Tibial nerve (tissue), 4 donors: ENCODE results near the gene RUNX1. TPM values are rescaled to one million over a fixed set of nuclear protein-coding genes. Genes with fewer than 3 reads are reported as not detected.

Experiments used
- DNase-seq, 2 donors: peaks; one replicate each; pipeline ENCODE4 v3.0.0-alpha.2; 2019; ENCODE audit warnings: low spot score in 2 of 2
- H3K27ac ChIP-seq, 4 donors: fragments of 200-600 bp; sonication (generic) in 3 of 4; one replicate each; pipeline ENCODE4 v1.5.1; 2017 to 2019; ENCODE audit warnings: mild to moderate bottlenecking in 1 of 4
- H3K27me3 ChIP-seq, 2 donors: fragments of 200-600 bp; sonication (generic) in 1 of 2; one replicate each; pipeline versions ENCODE4 v1.5.1 to v1.6.0; 2017 to 2019
- H3K36me3 ChIP-seq, 3 donors: fragments of 200-600 bp; sonication (generic); one replicate each; pipeline ENCODE4 v1.5.1; 2018 to 2019
- H3K4me1 ChIP-seq, 4 donors: fragments of 200-600 bp; sonication (generic) in 3 of 4; one replicate each; pipeline ENCODE4 v1.5.1; 2017 to 2019
- H3K4me3 ChIP-seq, 4 donors: fragments of 200-600 bp; sonication (generic) in 3 of 4; one replicate each; pipeline ENCODE4 v1.5.1; 2017 to 2019; ENCODE audit warnings: mild to moderate bottlenecking in 1 of 4, moderate library complexity in 1 of 4
- H3K9me3 ChIP-seq, 4 donors: fragments of 200-600 bp; sonication (generic) in 3 of 4; one replicate each; pipeline ENCODE4 v1.5.1; 2017 to 2019
- EP300 ChIP-seq, 2 donors: sonication (generic); formaldehyde crosslinking; IDR thresholded peaks; one replicate each; pipeline ENCODE4 v1.6.1; 2017; ENCODE audit warnings: antibody characterized with exemption in 2 of 2, mild to moderate bottlenecking in 1 of 2
- POLR2A ChIP-seq, 2 donors: fragments of 450-650 bp; IDR thresholded peaks; one replicate each; pipeline ENCODE4 v1.6.1; 2017; ENCODE audit warnings: antibody characterized with exemption in 2 of 2, mild to moderate bottlenecking in 2 of 2, moderate library complexity in 2 of 2
- WGBS, 2 donors: methylation state at CpG; one replicate each; pipeline ENCODE4 v1.1.5; 2018; 5-methylcytosine and 5-hydroxymethylcytosine counted together
- total RNA-seq, 4 donors: library from RNA; depleted of rRNA; stranded (reverse); fragments of >200 nt; gene quantifications; one replicate each; pipeline ENCODE4 v1.1.0, GENCODE V29; 2016
- TF ChIP-seq, protein P1 (sequence below), 5 experiments: fragments of 200-600 bp in 3 of 5; fragments of 450-650 bp in 2 of 5; sonication (generic) in 3 of 5; IDR thresholded peaks; one replicate each; pipeline ENCODE4 v1.5.1; 2016 to 2019; ENCODE audit warnings: antibody characterized with exemption in 5 of 5, mild to moderate bottlenecking in 3 of 5, moderate library complexity in 2 of 5

Gene RUNX1
- total RNA-seq, 4 donors from 2014 or later = 23.6 to 36.9 (median 26.3) TPM

DNA sequence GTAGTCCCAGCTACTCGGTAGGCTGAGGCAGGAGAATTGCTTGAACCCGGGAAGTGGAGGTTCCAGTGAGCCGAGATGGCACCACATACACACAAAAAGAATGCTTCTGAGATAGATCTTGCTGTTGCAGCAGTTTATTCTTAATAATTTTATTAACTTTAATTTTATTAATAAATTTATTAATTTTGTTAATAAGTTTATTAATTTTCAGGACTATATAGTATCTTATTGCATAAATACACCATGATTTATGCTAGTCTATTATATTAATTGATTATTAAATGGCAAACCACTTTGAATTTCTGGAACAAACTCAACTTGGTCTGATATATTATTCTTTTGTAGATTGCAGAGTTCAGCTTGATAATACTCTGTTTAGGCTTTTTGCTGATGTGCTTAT is 280.8 kb downstream of the RUNX1 start:
- 97 to 98% methylated on average over 3 of the region's 3 CpGs for WGBS, 2 donors

DNA sequence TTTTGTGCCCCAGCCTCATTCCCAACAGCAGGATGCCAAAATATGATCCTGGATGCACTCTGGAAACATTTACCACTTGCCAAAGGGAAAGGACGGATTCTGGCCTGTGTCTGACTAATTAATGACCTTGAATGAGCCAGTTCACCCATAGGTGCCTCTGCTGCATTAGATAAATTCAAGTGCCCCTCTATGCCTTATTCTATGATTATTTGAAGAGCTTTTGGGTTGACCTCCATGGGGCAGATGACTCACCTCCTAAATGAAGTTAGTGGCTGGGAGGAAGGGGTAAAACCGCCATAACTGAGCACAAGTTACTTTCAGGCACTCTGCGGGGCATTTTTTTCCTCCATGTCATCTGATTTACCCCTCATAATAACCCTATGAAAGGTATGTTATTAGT is 282.2 kb downstream of the RUNX1 start:
- no peak overlapping the region for H3K4me3 ChIP-seq
- no peaks in the 10 kb centered on the region for H3K4me1 ChIP-seq
- H3K9me3 ChIP-seq = peaks cover 0 to 3% (median 0%) of the 10 kb centered on the region in 4 donors
- H3K27me3 ChIP-seq = no peaks in the 10 kb centered on the region
- no peaks in the 10 kb centered on the region for H3K36me3 ChIP-seq
- TF ChIP-seq EP300 (IDR thresholded peaks at IDR 0.05) (no peak), POLR2A (IDR thresholded peaks at IDR 0.05) (no peak)
- TF ChIP-seq, protein P1, sequence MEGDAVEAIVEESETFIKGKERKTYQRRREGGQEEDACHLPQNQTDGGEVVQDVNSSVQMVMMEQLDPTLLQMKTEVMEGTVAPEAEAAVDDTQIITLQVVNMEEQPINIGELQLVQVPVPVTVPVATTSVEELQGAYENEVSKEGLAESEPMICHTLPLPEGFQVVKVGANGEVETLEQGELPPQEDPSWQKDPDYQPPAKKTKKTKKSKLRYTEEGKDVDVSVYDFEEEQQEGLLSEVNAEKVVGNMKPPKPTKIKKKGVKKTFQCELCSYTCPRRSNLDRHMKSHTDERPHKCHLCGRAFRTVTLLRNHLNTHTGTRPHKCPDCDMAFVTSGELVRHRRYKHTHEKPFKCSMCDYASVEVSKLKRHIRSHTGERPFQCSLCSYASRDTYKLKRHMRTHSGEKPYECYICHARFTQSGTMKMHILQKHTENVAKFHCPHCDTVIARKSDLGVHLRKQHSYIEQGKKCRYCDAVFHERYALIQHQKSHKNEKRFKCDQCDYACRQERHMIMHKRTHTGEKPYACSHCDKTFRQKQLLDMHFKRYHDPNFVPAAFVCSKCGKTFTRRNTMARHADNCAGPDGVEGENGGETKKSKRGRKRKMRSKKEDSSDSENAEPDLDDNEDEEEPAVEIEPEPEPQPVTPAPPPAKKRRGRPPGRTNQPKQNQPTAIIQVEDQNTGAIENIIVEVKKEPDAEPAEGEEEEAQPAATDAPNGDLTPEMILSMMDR (IDR thresholded peaks at IDR 0.05) = no peak
- DNase-seq = no peak
- WGBS, 2 donors = 78 to 93% methylated on average over 3 of the region's 3 CpGs
- no peak overlapping the region for H3K27ac ChIP-seq

More for the DNA sequence above, 280.8 kb downstream of the RUNX1 start:
- no peak overlapping the region for H3K27ac ChIP-seq
- TF ChIP-seq, protein P1 (IDR thresholded peaks at IDR 0.05) = no peak
- TF ChIP-seq POLR2A (IDR thresholded peaks at IDR 0.05) (no peak), EP300 (IDR thresholded peaks at IDR 0.05) (no peak)
- no peaks in the 10 kb centered on the region for H3K4me1 ChIP-seq
- no peaks in the 10 kb centered on the region for H3K36me3 ChIP-seq
- H3K27me3 ChIP-seq = no peaks in the 10 kb centered on the region
- H3K9me3 ChIP-seq = peaks cover 0 to 3% (median 0%) of the 10 kb centered on the region in 4 donors
- no peak for DNase-seq
- no peak overlapping the region for H3K4me3 ChIP-seq

DNA sequence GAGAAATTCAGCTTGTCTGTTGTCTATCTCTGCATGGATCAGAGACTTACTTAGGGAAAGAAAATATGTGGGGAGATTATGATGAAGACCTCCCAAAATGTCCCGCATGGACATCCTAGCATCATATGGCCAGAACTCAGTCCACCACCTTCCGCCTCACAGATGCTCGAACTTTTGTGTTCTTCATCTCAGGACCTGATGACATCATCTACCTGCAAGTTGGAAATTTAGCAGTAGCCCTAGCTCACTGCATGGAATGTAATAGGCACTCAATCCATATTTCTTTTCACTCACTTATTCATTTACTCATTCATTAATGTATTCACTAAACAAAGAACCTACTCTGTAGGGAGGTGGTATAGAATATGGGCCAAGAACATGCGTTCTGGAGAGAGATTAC is 283.5 kb downstream of the RUNX1 start:
- peaks cover 0 to 3% (median 0%) of the 10 kb centered on the region in 4 donors for H3K9me3 ChIP-seq

DNA sequence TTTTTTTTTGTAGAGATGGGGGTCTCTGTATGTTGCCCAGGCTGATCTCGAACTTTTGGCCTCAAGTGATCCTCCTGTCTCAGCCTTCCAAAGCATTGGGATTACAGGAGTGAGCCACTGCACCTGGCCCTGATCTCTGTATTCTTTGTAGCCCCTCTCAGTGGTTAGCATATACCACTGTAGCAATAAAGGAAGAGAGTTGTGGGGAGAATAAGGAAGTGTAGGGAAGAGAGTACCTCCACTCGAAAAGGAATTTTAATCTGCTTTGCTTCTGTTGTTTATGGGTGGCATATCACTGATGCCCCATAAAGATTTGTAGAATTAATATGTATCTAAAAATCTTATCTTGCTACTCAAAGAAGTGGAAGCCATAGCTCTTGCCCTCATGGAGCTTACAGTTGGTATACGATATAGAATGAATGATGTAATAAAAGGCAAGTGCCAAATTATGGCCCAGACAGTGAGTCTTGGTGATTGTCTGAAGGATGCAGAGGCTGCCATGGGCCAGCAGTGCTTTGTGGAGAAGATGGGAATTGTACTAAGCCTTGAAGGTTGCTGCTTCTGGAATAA is 284.3 kb downstream of the RUNX1 start:
- H3K9me3 ChIP-seq = peaks cover 0 to 3% (median 0%) of the 10 kb centered on the region in 4 donors
- H3K4me3 ChIP-seq = no peak overlapping the region
- TF ChIP-seq, protein P1 (IDR thresholded peaks at IDR 0.05) = no peak
- TF ChIP-seq POLR2A (IDR thresholded peaks at IDR 0.05) (no peak), EP300 (IDR thresholded peaks at IDR 0.05) (no peak)
- WGBS, 2 donors = 87 to 88% methylated on average over 3 of the region's 3 CpGs
- no peak overlapping the region for H3K27ac ChIP-seq
- no peaks in the 10 kb centered on the region for H3K36me3 ChIP-seq
- no peaks in the 10 kb centered on the region for H3K4me1 ChIP-seq
- H3K27me3 ChIP-seq = no peaks in the 10 kb centered on the region
- DNase-seq = no peak

More for the DNA sequence above, 283.5 kb downstream of the RUNX1 start:
- H3K27me3 ChIP-seq = no peaks in the 10 kb centered on the region
- DNase-seq = no peak
- 88 to 89% methylated on average over 4 of the region's 4 CpGs for WGBS, 2 donors
- H3K4me1 ChIP-seq = no peaks in the 10 kb centered on the region
- TF ChIP-seq POLR2A (IDR thresholded peaks at IDR 0.05) (no peak), EP300 (IDR thresholded peaks at IDR 0.05) (no peak)
- TF ChIP-seq, protein P1 (IDR thresholded peaks at IDR 0.05) = no peak
- no peak overlapping the region for H3K4me3 ChIP-seq
- H3K27ac ChIP-seq = no peak overlapping the region
- no peaks in the 10 kb centered on the region for H3K36me3 ChIP-seq

DNA sequence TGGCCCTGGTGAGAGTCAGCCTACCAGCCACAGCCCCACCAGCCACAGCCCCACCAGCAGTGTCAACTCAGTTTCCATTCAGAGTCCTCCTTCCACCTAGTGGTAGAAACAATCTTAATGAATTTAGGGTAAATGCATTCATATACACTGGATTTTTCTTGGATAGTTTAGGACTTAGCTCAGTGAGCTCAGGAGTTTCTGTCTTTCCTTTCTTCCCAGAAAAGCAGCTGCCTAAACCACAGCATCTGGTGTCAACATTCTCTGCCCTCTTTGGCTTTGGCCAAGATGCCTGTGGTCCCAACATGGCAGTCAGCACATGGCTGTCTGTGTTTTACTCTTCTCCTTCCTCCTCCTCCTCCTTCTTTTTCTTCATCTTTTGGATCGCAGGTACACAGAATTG is 286.3 kb downstream of the RUNX1 start:
- H3K9me3 ChIP-seq = peaks cover 0 to 3% (median 0%) of the 10 kb centered on the region in 4 donors
- 94 to 100% methylated on average over 1 of the region's 1 CpG for WGBS, 2 donors
- H3K36me3 ChIP-seq = no peaks in the 10 kb centered on the region
- no peak overlapping the region for H3K27ac ChIP-seq
- no peak overlapping the region for H3K4me3 ChIP-seq
- DNase-seq = no peak
- TF ChIP-seq POLR2A (IDR thresholded peaks at IDR 0.05) = no peak
- TF ChIP-seq EP300 (IDR thresholded peaks at IDR 0.05) = no peak
- TF ChIP-seq, protein P1 (IDR thresholded peaks at IDR 0.05) = no peak
- H3K4me1 ChIP-seq = no peaks in the 10 kb centered on the region
- H3K27me3 ChIP-seq = no peaks in the 10 kb centered on the region
